Keratinocyte (primary cell): ENCODE data around the gene ITPKB. TPM values are rescaled to one million over a fixed set of nuclear protein-coding genes. Genes with fewer than 3 reads are reported as not detected.

ENCODE experiments used
- DNase-seq: peaks from one replicate; pipeline ENCODE4 v3.0.0-alpha.2; 2011; ENCODE audit warnings: low read depth, missing footprints, low spot score
- FAIRE-seq: peaks from 2 replicates; lab custom pipeline; 2011; peaks lifted over from hg19 to GRCh38; lab: Jason Lieb, UNC
- H2AFZ ChIP-seq: 2 replicates; pipeline ENCODE4 v1.6.0; 2012; ENCODE audit warnings: low read length, control low read depth, inconsistent platforms; ENCODE audit not compliant: control insufficient read depth
- H3K27ac ChIP-seq: 2 replicates; pipeline ENCODE4 v1.5.1; 2011; ENCODE audit warnings: low read length; ENCODE audit not compliant: control insufficient read depth, insufficient read depth
- H3K27me3 ChIP-seq: 3 replicates; pipeline ENCODE4 v1.6.0; 2011; ENCODE audit warnings: low read length; ENCODE audit not compliant: control insufficient read depth, insufficient read depth; ENCODE audit errors: extremely low read depth
- H3K36me3 ChIP-seq, 2 experiments: 2 replicates in 1 of 2; 3 replicates in 1 of 2; pipeline ENCODE4 v1.5.1; 2011; ENCODE audit warnings: low read length in 2 of 2, mild to moderate bottlenecking in 1 of 2; ENCODE audit not compliant: control insufficient read depth in 2 of 2, insufficient read depth in 2 of 2; ENCODE audit errors: extremely low read depth in 1 of 2
- H3K4me1 ChIP-seq: 3 replicates; pipeline ENCODE4 v1.5.1; 2011; ENCODE audit warnings: low read length; ENCODE audit not compliant: control insufficient read depth, insufficient read depth; ENCODE audit errors: extremely low read depth
- H3K4me2 ChIP-seq: 3 replicates; pipeline ENCODE4 v1.6.0; 2011; ENCODE audit warnings: low read depth, low read length; ENCODE audit not compliant: control insufficient read depth, insufficient read depth; ENCODE audit errors: extremely low read depth
- H3K4me3 ChIP-seq, 3 experiments: fragments of 200-600 bp in 1 of 3; sonication (generic) in 1 of 3; 2 replicates in 2 of 3; 3 replicates in 1 of 3; pipeline ENCODE4 v1.5.1; 2011 to 2016; ENCODE audit warnings: low read length in 3 of 3, mild to moderate bottlenecking in 3 of 3, control low read depth in 2 of 3, inconsistent platforms in 1 of 3, low read depth in 1 of 3, mixed read lengths in 1 of 3, mixed run types in 1 of 3, moderate library complexity in 1 of 3; ENCODE audit not compliant: control insufficient read depth in 2 of 3, insufficient read depth in 2 of 3; ENCODE audit errors: extremely low read depth in 1 of 3
- H3K79me2 ChIP-seq: 2 replicates; pipeline ENCODE4 v1.6.0; 2012; ENCODE audit warnings: low read length; ENCODE audit not compliant: control insufficient read depth, insufficient read depth
- H3K9ac ChIP-seq: 3 replicates; pipeline ENCODE4 v1.6.0; 2011; ENCODE audit warnings: low read length; ENCODE audit not compliant: control insufficient read depth, insufficient read depth; ENCODE audit errors: extremely low read depth
- H3K9me1 ChIP-seq: 3 replicates; pipeline ENCODE4 v1.6.0; 2011; ENCODE audit warnings: low read length; ENCODE audit not compliant: control insufficient read depth, insufficient read depth; ENCODE audit errors: extremely low read depth
- H3K9me3 ChIP-seq: 2 replicates; pipeline ENCODE4 v1.5.1; 2012; ENCODE audit warnings: low read depth, low read length; ENCODE audit not compliant: control insufficient read depth
- H4K20me1 ChIP-seq: 3 replicates; pipeline ENCODE4 v1.6.0; 2011; ENCODE audit warnings: low read length; ENCODE audit not compliant: control insufficient read depth, insufficient read depth; ENCODE audit errors: extremely low read depth
- CTCF ChIP-seq, 3 experiments: IDR thresholded peaks in 1 of 3; conservative IDR thresholded peaks in 1 of 3; optimal IDR thresholded peaks in 1 of 3; 2 replicates in 2 of 3; 3 replicates in 1 of 3; pipeline versions ENCODE3 to v1.5.1; 2011; ENCODE audit warnings: low read length in 3 of 3, mild to moderate bottlenecking in 3 of 3, moderate library complexity in 2 of 3, control low read depth in 1 of 3, inconsistent platforms in 1 of 3; ENCODE audit not compliant: insufficient read depth in 2 of 3; ENCODE audit errors: extremely low read depth in 1 of 3
- EZH2 ChIP-seq: IDR thresholded peaks from one replicate; pipeline ENCODE4 v1.6.1; 2012; ENCODE audit warnings: inconsistent platforms, mild to moderate bottlenecking, low read length, moderate library complexity
- dilution Hi-C: fragments of 300-500 bp; cut with MboI; formaldehyde crosslinking; loops from one replicate; pipeline ENCODE4 v1.7.0; 2020; ENCODE audit warnings: low sequenced_read_pairs; ENCODE audit not compliant: extremely low pct_ligation_motif_present
- polyA plus RNA-seq, 5 experiments: library from polyadenylated mRNA; depleted of rRNA in 3 of 5; stranded (reverse) in 3 of 5; stranded (forward) in 1 of 5; unstranded in 1 of 5; fragments of >200 nt; gene quantifications; 1 replicate in 1 of 5; 2 replicates in 3 of 5; 3 replicates in 1 of 5; pipeline versions ENCODE4 v1.2.1 to v1.2.3, GENCODE V29; 2011 to 2012; ENCODE audit warnings: missing spikeins in 2 of 5, low read depth in 1 of 5, low replicate concordance in 1 of 5

The ITPKB gene
- polyA plus RNA-seq, 1 donor (not counting 4 experiments of a cell fraction or from before 2014, with no cell fraction given) = 3.2 TPM

DNA sequence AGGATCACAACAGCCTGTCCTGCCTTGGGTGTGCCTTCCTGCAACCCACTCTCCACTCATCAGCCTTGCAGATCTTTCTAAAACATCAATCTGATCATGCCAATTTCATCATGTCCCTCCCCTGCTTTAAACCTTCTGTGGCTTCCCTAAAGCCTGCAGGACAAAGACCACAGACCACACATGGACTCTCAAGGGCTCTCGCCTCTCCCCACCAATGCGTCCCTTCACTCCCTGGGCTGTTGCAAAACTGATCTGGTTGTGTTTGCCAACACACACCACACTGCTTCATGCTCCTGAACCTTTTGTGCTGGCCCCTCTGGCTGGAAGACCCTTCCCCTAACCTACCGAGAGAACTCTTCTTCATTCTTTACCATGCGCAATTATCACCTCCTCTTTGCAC lies 72.4 kb downstream of the ITPKB start:
- Histone ChIP-seq H3K79me2 (no peaks in the 10 kb centered on the region), H3K4me2 (no peak overlapping the region), H3K36me3 (no peaks in the 10 kb centered on the region), H3K4me3 (no peak overlapping the region), H3K9me1 (no peaks in the 10 kb centered on the region), H3K4me1 (peaks cover 20% of the 10 kb centered on the region), H3K27me3 (no peaks in the 10 kb centered on the region), H4K20me1 (no peaks in the 10 kb centered on the region), H2AFZ (no peak overlapping the region), H3K9ac (no peak overlapping the region), H3K27ac (no peak overlapping the region), H3K9me3 (no peaks in the 10 kb centered on the region)
- DNase-seq (no peak), FAIRE-seq (no peak)
- TF ChIP-seq CTCF (optimal IDR thresholded peaks at IDR 0.05 in 1 of 3, IDR thresholded peaks at IDR 0.05 in 1 of 3, conservative IDR thresholded peaks at IDR 0.05 in 1 of 3; ENCODE audit: extremely low read depth in 1 of 3, insufficient read depth in 2 of 3, low read length in 3 of 3) (no peak), EZH2 (no peak)
- dilution Hi-C loops = no loop called here

DNA sequence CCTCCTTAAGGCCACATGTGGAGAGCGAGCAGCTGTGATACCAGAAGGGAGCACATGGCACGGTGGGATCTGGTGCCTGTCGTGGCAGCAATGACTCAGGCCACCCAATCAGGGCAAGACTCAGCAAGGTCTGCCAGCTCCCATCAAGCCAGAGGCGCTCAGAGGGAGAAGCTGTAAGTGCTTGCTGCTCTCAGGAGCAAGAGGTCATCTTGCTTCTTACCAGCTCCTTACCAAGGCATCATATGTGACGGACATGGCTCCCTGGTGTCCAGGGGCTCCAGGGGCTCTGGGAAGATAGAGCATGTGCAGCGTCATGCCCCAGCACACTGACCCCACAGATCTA lies 72.9 kb downstream of the ITPKB start:
- Histone ChIP-seq H3K79me2 (no peaks in the 10 kb centered on the region), H2AFZ (no peak overlapping the region), H3K27me3 (no peaks in the 10 kb centered on the region), H3K27ac (no peak overlapping the region), H3K4me2 (no peak overlapping the region), H3K4me1 (peaks cover 25% of the 10 kb centered on the region), H4K20me1 (no peaks in the 10 kb centered on the region), H3K4me3 (no peak overlapping the region), H3K9ac (no peak overlapping the region), H3K36me3 (no peaks in the 10 kb centered on the region), H3K9me1 (no peaks in the 10 kb centered on the region), H3K9me3 (no peaks in the 10 kb centered on the region)
- FAIRE-seq = no peak
- TF ChIP-seq EZH2 (no peak), CTCF (optimal IDR thresholded peaks at IDR 0.05 in 1 of 3, IDR thresholded peaks at IDR 0.05 in 1 of 3, conservative IDR thresholded peaks at IDR 0.05 in 1 of 3; ENCODE audit: extremely low read depth in 1 of 3, insufficient read depth in 2 of 3, low read length in 3 of 3) (no peak)
- DNase-seq = no peak
- dilution Hi-C loops = no loop called here
